ENCODE measurements around the gene LNPK. TPM values are rescaled to one million over a fixed set of nuclear protein-coding genes. Genes with fewer than 3 reads are reported as not detected.

LNPK gene
- total RNA-seq, 4 donors from 2014 or later: 14.3 to 23.9 (median 15.6) TPM

- Histone ChIP-seq H3K36me3 (no peaks in the 10 kb centered on the region), H3K27me3 (no peaks in the 10 kb centered on the region), H3K4me3 (no peak overlapping the region), H3K4me1 (no peaks in the 10 kb centered on the region), H3K9me3 (no peaks in the 10 kb centered on the region), H3K27ac (no peak overlapping the region)
- TF ChIP-seq POLR2A (IDR thresholded peaks at IDR 0.05): no peak
- TF ChIP-seq, protein P1, sequence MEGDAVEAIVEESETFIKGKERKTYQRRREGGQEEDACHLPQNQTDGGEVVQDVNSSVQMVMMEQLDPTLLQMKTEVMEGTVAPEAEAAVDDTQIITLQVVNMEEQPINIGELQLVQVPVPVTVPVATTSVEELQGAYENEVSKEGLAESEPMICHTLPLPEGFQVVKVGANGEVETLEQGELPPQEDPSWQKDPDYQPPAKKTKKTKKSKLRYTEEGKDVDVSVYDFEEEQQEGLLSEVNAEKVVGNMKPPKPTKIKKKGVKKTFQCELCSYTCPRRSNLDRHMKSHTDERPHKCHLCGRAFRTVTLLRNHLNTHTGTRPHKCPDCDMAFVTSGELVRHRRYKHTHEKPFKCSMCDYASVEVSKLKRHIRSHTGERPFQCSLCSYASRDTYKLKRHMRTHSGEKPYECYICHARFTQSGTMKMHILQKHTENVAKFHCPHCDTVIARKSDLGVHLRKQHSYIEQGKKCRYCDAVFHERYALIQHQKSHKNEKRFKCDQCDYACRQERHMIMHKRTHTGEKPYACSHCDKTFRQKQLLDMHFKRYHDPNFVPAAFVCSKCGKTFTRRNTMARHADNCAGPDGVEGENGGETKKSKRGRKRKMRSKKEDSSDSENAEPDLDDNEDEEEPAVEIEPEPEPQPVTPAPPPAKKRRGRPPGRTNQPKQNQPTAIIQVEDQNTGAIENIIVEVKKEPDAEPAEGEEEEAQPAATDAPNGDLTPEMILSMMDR (IDR thresholded peaks at IDR 0.05): no peak
- no peak for DNase-seq
Observed at GRCh38 chr2:175892046-175892445, 110.0 kb downstream of the LNPK start.

DNA sequence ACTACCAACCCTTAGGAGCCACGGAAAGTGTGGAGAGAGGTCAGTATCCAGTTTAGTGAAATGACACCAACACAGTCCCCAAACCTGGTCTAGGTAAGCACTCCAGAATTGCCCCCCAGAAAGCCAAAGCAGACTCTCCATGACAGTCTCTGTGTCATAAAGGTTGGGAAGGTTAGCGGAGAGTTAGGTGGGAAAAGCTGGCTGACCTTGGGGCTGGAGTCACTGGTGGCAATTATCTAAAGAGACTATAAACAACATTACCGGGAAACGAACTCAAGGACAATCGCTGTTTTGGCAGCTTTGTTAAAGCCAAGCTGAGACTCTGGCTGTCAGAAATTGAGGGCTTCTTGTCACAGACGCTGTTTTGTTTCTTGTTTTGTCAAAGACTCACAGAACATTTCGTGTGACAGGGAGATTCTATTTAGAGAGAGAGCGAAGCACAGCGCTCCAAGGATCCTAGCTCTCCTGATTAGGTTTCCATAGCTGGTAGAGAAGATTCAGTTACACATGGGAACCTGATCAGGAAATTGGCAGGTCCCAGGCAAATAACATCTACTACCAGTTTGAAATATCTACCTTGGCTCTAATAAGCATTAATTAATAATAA, 111.3 kb downstream of the LNPK start:
- H3K4me1 ChIP-seq: no peaks in the 10 kb centered on the region
- H3K27me3 ChIP-seq: no peaks in the 10 kb centered on the region
- no peak overlapping the region for H3K27ac ChIP-seq
- DNase-seq: no peak
- H3K9me3 ChIP-seq: no peaks in the 10 kb centered on the region
- TF ChIP-seq, protein P1 (IDR thresholded peaks at IDR 0.05): no peak
- TF ChIP-seq POLR2A (IDR thresholded peaks at IDR 0.05): no peak
- H3K36me3 ChIP-seq: no peaks in the 10 kb centered on the region
- no peak overlapping the region for H3K4me3 ChIP-seq

GRCh38 chr2:175889701-175890302, 112.3 kb downstream of the LNPK start:
- H3K4me3 ChIP-seq: no peak overlapping the region
- no peaks in the 10 kb centered on the region for H3K9me3 ChIP-seq
- DNase-seq: no peak
- H3K4me1 ChIP-seq: no peaks in the 10 kb centered on the region
- no peak overlapping the region for H3K27ac ChIP-seq
- no peaks in the 10 kb centered on the region for H3K36me3 ChIP-seq
- TF ChIP-seq POLR2A (IDR thresholded peaks at IDR 0.05): no peak
- TF ChIP-seq, protein P1 (IDR thresholded peaks at IDR 0.05): no peak
- no peaks in the 10 kb centered on the region for H3K27me3 ChIP-seq

- Histone ChIP-seq H3K27ac (no peak overlapping the region), H3K4me3 (no peak overlapping the region), H3K4me1 (no peaks in the 10 kb centered on the region), H3K36me3 (no peaks in the 10 kb centered on the region), H3K27me3 (no peaks in the 10 kb centered on the region), H3K9me3 (no peaks in the 10 kb centered on the region)
- TF ChIP-seq, protein P1 (IDR thresholded peaks at IDR 0.05): no peak
- no peak for TF ChIP-seq POLR2A (IDR thresholded peaks at IDR 0.05)
- DNase-seq: no peak
Observed at GRCh38 chr2:175887776-175888175, 114.3 kb downstream of the LNPK start.

GRCh38 chr2:175884697-175885393, 117.2 kb downstream of the LNPK start:
- Histone ChIP-seq H3K4me3 (no peak overlapping the region), H3K36me3 (no peaks in the 10 kb centered on the region), H3K27ac (no peak overlapping the region)

More at GRCh38 chr2:175884697-175885393, 117.2 kb downstream of the LNPK start:
- no peak for DNase-seq
- no peaks in the 10 kb centered on the region for H3K27me3 ChIP-seq
- H3K4me1 ChIP-seq: no peaks in the 10 kb centered on the region
- H3K9me3 ChIP-seq: no peaks in the 10 kb centered on the region
- TF ChIP-seq POLR2A (IDR thresholded peaks at IDR 0.05): no peak
- TF ChIP-seq, protein P1 (IDR thresholded peaks at IDR 0.05): no peak

Data from Peyer's patch (tissue), 4 donors.